ENCODE data around the gene DGCR2. TPM values are rescaled to one million over a fixed set of nuclear protein-coding genes. Genes with fewer than 3 reads are reported as not detected.
"Not testable (repeated sequence)": the region's sequence is repeated elsewhere in the genome, so short reads cannot be mapped to it uniquely, and the experiment has no call there.

Gene DGCR2
- total and polyA plus RNA-seq, 2 experiments from 2014 or later = 65.8 to 82.1 TPM

DNA sequence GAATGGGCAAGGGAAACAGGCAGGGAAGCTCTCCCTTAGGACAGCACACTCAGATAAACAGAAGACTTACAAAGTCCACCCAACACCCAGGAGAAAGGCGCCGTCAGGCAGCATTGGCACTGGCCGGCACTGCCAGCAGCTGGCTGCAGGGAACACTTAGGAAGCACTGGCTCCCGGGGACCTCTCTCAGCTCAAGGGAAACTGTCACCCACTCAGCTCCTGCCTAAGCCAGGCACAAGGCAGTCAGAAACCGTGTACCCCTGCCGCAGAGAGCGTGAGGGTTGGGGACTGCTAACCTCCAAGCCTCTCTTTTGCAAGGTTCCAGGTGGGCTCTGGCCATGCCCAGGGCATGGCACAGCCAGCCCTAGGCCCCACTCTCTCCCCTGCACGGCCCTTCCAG lies 64.7 kb downstream of the DGCR2 start:
- Histone ChIP-seq H3K4me1 (ENCODE audit: low read depth) (no peaks in the 10 kb centered on the region), H3K27me3 (no peaks in the 10 kb centered on the region), H3K36me3 (peaks cover 26% of the 10 kb centered on the region), H3K27ac (no peak overlapping the region), H3K9me3 (ENCODE audit: low read depth) (no peaks in the 10 kb centered on the region), H3K4me3 (no peak overlapping the region)
- TF ChIP-seq, protein P1, sequence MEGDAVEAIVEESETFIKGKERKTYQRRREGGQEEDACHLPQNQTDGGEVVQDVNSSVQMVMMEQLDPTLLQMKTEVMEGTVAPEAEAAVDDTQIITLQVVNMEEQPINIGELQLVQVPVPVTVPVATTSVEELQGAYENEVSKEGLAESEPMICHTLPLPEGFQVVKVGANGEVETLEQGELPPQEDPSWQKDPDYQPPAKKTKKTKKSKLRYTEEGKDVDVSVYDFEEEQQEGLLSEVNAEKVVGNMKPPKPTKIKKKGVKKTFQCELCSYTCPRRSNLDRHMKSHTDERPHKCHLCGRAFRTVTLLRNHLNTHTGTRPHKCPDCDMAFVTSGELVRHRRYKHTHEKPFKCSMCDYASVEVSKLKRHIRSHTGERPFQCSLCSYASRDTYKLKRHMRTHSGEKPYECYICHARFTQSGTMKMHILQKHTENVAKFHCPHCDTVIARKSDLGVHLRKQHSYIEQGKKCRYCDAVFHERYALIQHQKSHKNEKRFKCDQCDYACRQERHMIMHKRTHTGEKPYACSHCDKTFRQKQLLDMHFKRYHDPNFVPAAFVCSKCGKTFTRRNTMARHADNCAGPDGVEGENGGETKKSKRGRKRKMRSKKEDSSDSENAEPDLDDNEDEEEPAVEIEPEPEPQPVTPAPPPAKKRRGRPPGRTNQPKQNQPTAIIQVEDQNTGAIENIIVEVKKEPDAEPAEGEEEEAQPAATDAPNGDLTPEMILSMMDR (IDR thresholded peaks at IDR 0.05; ENCODE audit: low read depth, low read length) = no peak
- no peak for DNase-seq (ENCODE audit: low read depth in 1 of 2, low spot score in 1 of 2)

DNA sequence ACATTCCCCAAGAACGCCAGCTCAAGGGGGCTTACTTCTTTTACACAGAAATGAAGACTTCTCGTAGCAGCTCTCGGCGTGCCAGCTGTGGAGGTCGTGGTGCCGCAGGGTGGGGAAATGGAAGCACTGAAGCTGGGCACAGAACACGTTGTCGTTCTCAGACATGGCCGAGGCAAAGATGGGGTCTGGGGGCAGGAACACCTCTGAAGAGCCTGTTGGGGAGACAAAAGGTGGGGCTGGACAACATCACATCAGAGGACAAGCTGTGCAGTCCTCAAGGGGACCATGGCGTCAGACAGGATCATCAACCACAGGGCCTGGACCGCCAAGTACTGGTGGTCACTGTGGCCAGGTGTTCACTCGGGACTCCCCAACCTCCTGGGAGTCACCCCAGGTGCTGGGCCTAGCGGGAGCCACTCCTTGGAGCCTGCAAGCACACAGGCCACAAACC lies 65.2 kb downstream of the DGCR2 start:
- no peaks in the 10 kb centered on the region for H3K27me3 ChIP-seq
- peaks cover 26% of the 10 kb centered on the region for H3K36me3 ChIP-seq
- TF ChIP-seq, protein P1 (IDR thresholded peaks at IDR 0.05; ENCODE audit: low read depth, low read length) = no peak

DNA sequence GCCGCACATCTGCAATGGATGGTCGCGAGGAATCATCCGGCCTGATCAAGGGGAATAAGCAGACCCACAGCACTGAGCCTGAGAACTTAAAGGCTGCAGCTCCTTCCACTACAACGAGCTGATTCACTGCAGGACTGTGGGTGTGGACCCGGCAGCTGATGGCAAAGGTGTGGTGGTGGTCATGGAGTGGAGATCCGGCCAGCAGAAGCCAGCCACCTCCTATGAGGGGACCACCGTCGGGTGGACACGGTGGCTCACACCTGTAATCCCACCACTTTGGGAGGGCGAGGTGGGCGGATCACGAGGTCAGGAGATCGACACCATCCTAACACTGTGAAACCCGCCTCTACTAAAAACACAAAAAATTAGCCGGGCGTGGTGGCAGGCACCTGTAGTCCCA lies 66.4 kb downstream of the DGCR2 start:
- H3K4me3 ChIP-seq = no peak overlapping the region
- TF ChIP-seq, protein P1 (IDR thresholded peaks at IDR 0.05; ENCODE audit: low read depth, low read length) = no peak
- H3K27ac ChIP-seq = no peak overlapping the region
- H3K9me3 ChIP-seq (ENCODE audit: low read depth) = no peaks in the 10 kb centered on the region
- no peaks in the 10 kb centered on the region for H3K27me3 ChIP-seq
- DNase-seq (ENCODE audit: low read depth in 1 of 2, low spot score in 1 of 2) = no peak
- H3K36me3 ChIP-seq = peaks cover 20% of the 10 kb centered on the region
- no peaks in the 10 kb centered on the region for H3K4me1 ChIP-seq (ENCODE audit: low read depth)

More for the DNA sequence above, 65.2 kb downstream of the DGCR2 start:
- H3K4me3 ChIP-seq = no peak overlapping the region
- DNase-seq (ENCODE audit: low read depth in 1 of 2, low spot score in 1 of 2) = no peak
- no peaks in the 10 kb centered on the region for H3K9me3 ChIP-seq (ENCODE audit: low read depth)
- H3K4me1 ChIP-seq (ENCODE audit: low read depth) = no peaks in the 10 kb centered on the region
- H3K27ac ChIP-seq = no peak overlapping the region

DNA sequence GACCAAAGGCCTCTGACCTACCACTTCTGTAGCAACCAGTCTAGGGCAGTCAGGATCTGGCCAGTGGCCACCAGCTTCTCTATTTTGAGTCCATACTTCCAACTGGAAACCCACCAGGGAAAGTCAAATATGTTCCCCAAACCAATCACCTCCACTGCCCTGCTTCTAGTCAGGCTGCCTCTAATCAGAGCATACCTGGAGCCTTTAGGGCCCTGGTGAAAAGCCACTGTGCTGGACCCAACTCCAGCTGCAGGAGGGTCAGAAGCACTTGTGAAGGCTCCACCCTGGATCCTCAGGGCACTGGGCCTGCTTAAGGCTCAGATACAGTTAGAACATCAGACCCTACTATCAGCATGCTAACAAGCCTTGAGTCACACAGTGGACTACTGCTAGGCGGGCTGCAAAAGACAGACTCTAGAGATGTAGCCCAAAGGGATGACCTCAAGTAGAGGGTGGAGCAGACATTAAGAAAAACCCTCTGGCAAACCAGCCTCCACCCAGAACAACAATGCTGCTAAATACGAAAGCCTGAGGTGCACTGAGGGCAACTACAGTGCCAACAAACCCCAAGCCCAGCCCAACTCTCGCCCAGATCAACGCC lies 69.2 kb downstream of the DGCR2 start:
- no peaks in the 10 kb centered on the region for H3K4me1 ChIP-seq (ENCODE audit: low read depth)
- H3K27ac ChIP-seq = no peak overlapping the region
- H3K36me3 ChIP-seq = peaks cover 30% of the 10 kb centered on the region
- no peaks in the 10 kb centered on the region for H3K9me3 ChIP-seq (ENCODE audit: low read depth)
- TF ChIP-seq, protein P1 (IDR thresholded peaks at IDR 0.05; ENCODE audit: low read depth, low read length) = no peak
- no peak for DNase-seq (ENCODE audit: low read depth in 1 of 2, low spot score in 1 of 2)
- H3K4me3 ChIP-seq = no peak overlapping the region
- H3K27me3 ChIP-seq = no peaks in the 10 kb centered on the region

DNA sequence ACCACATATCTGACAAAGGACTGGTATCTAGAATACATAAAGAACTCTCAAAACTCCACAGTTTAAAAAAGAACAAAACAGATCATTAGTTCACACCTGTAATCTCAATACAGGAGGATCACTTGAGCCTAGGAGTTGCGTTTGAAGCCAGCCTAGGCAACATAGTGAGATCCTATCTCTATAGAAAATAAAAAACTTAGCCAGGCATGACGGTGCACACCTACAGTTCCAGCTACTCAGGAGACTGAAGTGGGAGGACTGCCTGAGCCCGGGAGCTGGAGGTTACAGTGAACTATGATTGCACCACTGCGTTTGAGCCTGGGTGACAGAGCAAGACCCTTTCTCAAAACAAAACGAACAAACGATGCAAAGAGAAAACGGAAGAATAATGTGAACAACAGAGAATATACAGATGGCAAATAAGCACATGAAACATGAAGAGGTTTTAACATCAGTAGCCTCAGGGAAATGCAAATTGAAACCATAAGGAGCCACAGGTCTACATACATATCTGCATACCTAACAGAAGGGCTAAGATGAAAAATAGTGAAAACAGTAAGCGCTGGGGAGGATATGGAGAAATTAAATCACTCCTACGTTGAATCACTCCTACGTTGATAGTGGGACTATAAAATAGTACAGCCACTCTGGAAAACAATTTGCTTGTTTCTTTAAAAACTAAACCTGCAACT lies 70.7 kb downstream of the DGCR2 start:
- no peak overlapping the region for H3K27ac ChIP-seq
- DNase-seq (ENCODE audit: low read depth in 1 of 2, low spot score in 1 of 2) = no peak
- H3K36me3 ChIP-seq = peaks cover 42% of the 10 kb centered on the region
- TF ChIP-seq, protein P1 (IDR thresholded peaks at IDR 0.05; ENCODE audit: low read depth, low read length) = no peak
- H3K4me1 ChIP-seq (ENCODE audit: low read depth) = no peaks in the 10 kb centered on the region
- no peak overlapping the region for H3K4me3 ChIP-seq
- H3K9me3 ChIP-seq (ENCODE audit: low read depth) = no peaks in the 10 kb centered on the region
- no peaks in the 10 kb centered on the region for H3K27me3 ChIP-seq

DNA sequence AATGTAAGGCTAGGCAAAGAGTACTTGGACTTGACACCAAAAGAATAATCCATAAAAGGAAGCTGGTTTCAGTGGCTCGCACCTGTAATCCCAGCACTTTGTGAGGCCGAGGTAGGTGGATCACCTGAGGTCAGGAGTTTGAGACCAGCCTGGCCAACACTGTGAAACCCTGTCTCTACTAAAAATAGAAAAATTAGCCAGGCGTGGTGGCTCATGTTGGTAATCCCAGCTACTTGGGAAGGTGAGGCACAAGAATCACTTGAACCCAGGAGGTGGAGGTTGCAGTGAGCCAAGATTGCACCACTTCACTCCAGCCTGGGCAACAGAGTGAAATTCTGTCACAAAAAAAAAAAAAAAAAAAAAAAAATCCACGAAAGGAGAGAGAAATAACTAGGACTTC lies 71.4 kb downstream of the DGCR2 start:
- H3K27me3 ChIP-seq; H3K4me3 ChIP-seq; H3K9me3 ChIP-seq (ENCODE audit: low read depth); H3K27ac ChIP-seq; DNase-seq (ENCODE audit: low read depth in 1 of 2, low spot score in 1 of 2); H3K4me1 ChIP-seq (ENCODE audit: low read depth): not testable (repeated sequence)
- H3K36me3 ChIP-seq = peaks cover 45% of the 10 kb centered on the region

Measured in cardiac muscle cell (in vitro differentiated cells and primary cell).